ENCODE results near the gene SFXN2.
"Not testable (repeated sequence)": the region's sequence is repeated elsewhere in the genome, so short reads cannot be mapped to it uniquely, and the experiment has no call there.

SFXN2 gene, protein sequence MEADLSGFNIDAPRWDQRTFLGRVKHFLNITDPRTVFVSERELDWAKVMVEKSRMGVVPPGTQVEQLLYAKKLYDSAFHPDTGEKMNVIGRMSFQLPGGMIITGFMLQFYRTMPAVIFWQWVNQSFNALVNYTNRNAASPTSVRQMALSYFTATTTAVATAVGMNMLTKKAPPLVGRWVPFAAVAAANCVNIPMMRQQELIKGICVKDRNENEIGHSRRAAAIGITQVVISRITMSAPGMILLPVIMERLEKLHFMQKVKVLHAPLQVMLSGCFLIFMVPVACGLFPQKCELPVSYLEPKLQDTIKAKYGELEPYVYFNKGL
- long read RNA-seq, full-length matches to known transcripts = 5 of 9 reads
- long read RNA-seq, partial matches to known transcripts = 1 of 9 reads
- long read RNA-seq, other reads (novel, unspliced or antisense) = 3 of 9 reads

DNA sequence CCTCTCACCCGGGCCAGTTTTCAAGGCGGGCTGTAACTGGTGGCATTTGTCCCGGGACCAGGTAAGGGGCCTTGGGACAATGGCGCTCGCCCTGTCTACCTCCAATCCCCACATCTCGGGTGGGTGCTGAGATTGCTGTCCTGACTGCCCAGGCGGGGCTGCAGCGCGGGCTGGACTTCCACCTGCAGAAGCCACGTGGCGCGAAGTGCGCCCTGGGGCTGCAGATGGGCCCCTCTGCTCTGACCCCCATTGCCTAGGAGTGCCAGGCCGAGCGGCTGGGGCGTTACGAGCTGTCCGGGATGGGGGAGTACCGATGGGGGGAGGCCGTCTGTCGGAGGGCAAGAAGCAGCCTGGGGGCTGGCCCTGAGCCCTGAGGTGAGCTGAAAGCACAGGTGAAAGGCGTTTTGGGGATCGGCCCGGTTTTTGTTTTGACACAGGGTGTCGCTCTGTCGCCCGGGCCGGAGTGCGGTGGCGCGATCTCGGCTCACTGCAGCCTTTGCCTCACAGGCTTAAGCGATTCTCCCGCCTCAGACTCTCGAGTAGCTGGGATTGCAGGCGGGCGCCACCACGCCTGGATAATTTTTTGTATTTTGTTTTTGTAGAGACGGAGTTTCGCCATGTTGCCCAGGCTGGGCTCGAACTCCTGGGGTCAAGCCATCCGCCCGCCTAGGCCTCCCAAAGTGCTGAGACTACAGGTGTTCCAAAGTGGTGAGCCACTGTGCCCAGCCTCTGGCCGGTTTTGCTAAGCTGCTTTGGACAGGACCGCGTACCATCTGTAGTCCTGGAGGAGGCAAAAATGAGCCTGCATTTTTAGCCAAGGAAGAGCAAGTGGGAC is at the start of gene SFXN2:
Gene SFXN2 (plus strand): TSS at position 16 of the 835 bp plus-strand sequence. CDS start 12,001 bp downstream, outside the sequence.
- no peak for TF ChIP-seq SPI1 (IDR thresholded peaks at IDR 0.05; ENCODE audit: borderline replicate concordance, low read depth)
- TF ChIP-seq POLR2AphosphoS5 (IDR thresholded peaks at IDR 0.05; ENCODE audit: low read depth) = peak; percentile 55; the same call in 1 of the 2 replicates
- TF ChIP-seq, protein P1, sequence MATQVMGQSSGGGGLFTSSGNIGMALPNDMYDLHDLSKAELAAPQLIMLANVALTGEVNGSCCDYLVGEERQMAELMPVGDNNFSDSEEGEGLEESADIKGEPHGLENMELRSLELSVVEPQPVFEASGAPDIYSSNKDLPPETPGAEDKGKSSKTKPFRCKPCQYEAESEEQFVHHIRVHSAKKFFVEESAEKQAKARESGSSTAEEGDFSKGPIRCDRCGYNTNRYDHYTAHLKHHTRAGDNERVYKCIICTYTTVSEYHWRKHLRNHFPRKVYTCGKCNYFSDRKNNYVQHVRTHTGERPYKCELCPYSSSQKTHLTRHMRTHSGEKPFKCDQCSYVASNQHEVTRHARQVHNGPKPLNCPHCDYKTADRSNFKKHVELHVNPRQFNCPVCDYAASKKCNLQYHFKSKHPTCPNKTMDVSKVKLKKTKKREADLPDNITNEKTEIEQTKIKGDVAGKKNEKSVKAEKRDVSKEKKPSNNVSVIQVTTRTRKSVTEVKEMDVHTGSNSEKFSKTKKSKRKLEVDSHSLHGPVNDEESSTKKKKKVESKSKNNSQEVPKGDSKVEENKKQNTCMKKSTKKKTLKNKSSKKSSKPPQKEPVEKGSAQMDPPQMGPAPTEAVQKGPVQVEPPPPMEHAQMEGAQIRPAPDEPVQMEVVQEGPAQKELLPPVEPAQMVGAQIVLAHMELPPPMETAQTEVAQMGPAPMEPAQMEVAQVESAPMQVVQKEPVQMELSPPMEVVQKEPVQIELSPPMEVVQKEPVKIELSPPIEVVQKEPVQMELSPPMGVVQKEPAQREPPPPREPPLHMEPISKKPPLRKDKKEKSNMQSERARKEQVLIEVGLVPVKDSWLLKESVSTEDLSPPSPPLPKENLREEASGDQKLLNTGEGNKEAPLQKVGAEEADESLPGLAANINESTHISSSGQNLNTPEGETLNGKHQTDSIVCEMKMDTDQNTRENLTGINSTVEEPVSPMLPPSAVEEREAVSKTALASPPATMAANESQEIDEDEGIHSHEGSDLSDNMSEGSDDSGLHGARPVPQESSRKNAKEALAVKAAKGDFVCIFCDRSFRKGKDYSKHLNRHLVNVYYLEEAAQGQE (IDR thresholded peaks at IDR 0.05; ENCODE audit: insufficient replicate concordance, low read depth) = no peak
- peak in 1 of 2 experiments; percentile 62 for DNase-seq (ENCODE audit: low read depth in 1 of 2, low spot score in 1 of 2)
- H3K27me3 ChIP-seq (ENCODE audit: insufficient read depth, poor library complexity, severe bottlenecking) = no peaks in the 10 kb centered on the region
- peak within 1 kb of the TSS; percentile 86 for H3K27ac ChIP-seq (replicated peaks)
- H3K4me3 ChIP-seq (replicated peaks; ENCODE audit: insufficient read depth, low read length) = peak within 1 kb of the TSS; percentile 100

DNA sequence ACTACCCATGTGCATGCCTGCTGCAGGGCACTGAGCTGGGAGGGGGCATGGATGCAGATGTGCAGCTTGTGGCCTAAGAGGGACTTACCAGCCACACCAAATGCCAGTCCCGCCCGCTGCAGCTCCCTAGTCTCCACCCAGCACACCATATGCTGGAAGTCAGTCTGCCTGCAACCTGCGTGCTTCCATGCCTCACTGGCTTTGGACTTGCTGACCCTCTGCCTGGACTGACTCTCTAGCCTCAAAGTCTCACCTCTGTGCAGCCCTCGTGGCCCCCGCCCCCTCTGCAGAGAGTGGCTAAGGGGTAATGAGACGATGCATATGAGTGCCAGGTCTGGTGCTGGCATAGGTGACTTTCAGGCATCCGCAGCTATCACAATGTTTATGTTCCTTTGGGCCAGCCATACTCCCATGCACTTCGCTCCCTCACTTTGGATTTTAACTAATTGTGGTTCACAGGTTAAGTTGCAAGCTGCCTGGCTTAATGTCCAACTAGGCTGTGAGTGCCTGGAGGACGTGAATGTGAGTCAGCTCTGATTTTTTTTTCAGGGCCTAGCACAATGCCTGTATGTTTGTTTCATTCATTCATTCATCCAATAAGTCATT is 48.4 kb upstream of the SFXN2 start:
- TF ChIP-seq, protein P1 (IDR thresholded peaks at IDR 0.05; ENCODE audit: insufficient replicate concordance, low read depth) = no peak
- Histone ChIP-seq H3K27ac (replicated peaks) (no peak overlapping the region), H3K27me3 (ENCODE audit: insufficient read depth, poor library complexity, severe bottlenecking) (no peaks in the 10 kb centered on the region), H3K4me3 (replicated peaks; ENCODE audit: insufficient read depth, low read length) (no peak overlapping the region)
- DNase-seq (ENCODE audit: low read depth in 1 of 2, low spot score in 1 of 2) = no peak

DNA sequence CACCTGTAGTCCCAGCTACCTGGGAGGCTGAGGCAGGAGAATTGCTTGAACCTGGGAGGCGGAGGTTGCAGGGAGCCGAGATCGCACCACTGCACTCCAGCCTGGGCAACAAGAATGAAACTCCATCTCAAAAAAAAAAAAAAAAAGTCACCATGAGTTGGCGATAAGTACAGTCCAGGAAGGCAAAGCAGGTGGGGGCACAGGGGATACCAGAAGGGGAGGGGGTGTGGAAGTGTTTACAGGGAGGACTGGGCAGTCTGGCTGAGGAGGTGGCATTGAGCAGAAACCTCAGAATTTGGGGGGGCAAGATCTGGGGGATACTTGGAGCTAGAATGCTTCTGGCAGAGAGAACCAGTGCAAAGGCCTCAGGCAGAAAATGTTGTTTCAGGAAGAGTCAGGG is 47.0 kb upstream of the SFXN2 start:
- not testable (repeated sequence) for H3K27ac ChIP-seq (replicated peaks); H3K27me3 ChIP-seq (ENCODE audit: insufficient read depth, poor library complexity, severe bottlenecking); H3K4me3 ChIP-seq (replicated peaks; ENCODE audit: insufficient read depth, low read length); DNase-seq (ENCODE audit: low read depth in 1 of 2, low spot score in 1 of 2)

DNA sequence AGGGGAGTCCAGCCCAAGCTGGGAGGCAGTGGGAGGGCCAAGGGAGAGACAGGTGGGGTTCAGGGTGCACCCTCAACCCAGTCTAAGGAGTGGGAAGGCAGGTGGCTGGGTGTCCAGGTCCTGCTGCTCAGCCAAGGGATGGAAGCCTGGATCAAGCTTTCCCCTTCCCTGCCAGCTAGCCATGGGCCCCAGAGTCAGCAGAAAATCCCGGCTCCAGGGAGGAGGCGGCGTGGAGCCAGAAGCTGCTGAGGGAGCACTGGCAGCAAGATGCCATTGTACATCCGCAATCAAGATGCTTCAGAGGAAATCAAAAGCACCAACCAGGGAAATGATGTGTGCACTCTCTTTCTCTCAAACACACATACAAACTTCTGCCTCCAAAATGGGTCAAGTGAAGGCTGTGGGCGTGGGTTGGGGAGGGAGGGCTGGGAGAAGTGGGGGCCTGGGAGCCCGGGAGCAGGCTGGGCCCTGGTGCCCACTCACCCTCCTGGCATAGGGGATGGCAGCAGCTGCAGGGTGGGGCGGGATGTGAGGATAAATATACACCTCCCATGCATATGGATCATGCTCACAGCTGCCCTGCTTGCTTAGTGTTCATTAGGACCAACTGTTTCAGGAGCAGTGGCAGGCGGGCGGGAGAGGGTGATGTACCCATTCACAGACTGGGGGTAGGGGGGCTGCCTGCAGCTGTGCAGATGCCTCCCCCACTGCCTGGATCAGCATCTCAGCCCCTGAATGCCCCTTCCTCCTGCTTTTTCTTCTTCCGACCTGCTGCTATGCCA is 45.9 kb upstream of the SFXN2 start:
- Histone ChIP-seq H3K27me3 (ENCODE audit: insufficient read depth, poor library complexity, severe bottlenecking) (no peaks in the 10 kb centered on the region), H3K4me3 (replicated peaks; ENCODE audit: insufficient read depth, low read length) (no peak overlapping the region), H3K27ac (replicated peaks) (no peak overlapping the region)
- no peak for DNase-seq (ENCODE audit: low read depth in 1 of 2, low spot score in 1 of 2)
- TF ChIP-seq POLR2AphosphoS5 (IDR thresholded peaks at IDR 0.05; ENCODE audit: low read depth) (no peak), GABPA (IDR thresholded peaks at IDR 0.05; ENCODE audit: low read depth) (no peak), SPI1 (IDR thresholded peaks at IDR 0.05; ENCODE audit: borderline replicate concordance, low read depth) (no peak)
- TF ChIP-seq, protein P1 (IDR thresholded peaks at IDR 0.05; ENCODE audit: insufficient replicate concordance, low read depth) = no peak
- TF ChIP-seq, protein P2, sequence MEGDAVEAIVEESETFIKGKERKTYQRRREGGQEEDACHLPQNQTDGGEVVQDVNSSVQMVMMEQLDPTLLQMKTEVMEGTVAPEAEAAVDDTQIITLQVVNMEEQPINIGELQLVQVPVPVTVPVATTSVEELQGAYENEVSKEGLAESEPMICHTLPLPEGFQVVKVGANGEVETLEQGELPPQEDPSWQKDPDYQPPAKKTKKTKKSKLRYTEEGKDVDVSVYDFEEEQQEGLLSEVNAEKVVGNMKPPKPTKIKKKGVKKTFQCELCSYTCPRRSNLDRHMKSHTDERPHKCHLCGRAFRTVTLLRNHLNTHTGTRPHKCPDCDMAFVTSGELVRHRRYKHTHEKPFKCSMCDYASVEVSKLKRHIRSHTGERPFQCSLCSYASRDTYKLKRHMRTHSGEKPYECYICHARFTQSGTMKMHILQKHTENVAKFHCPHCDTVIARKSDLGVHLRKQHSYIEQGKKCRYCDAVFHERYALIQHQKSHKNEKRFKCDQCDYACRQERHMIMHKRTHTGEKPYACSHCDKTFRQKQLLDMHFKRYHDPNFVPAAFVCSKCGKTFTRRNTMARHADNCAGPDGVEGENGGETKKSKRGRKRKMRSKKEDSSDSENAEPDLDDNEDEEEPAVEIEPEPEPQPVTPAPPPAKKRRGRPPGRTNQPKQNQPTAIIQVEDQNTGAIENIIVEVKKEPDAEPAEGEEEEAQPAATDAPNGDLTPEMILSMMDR (IDR thresholded peaks at IDR 0.05; ENCODE audit: insufficient read depth, low read length) = no peak

Data from HL-60 (cell line).